Measurements from ENCODE around the gene CTTN. TPM values are rescaled to one million over a fixed set of nuclear protein-coding genes. Genes with fewer than 3 reads are reported as not detected.
"Not testable (repeated sequence)": the region's sequence is repeated elsewhere in the genome, so short reads cannot be mapped to it uniquely, and the experiment has no call there.

The CTTN gene
- total RNA-seq, 4 donors from 2014 or later = 229 to 418 (median 295) TPM

- Histone ChIP-seq H3K4me1 (no peaks in the 10 kb centered on the region), H3K36me3 (no peaks in the 10 kb centered on the region), H3K4me3 (replicated peaks in 1 of 3) (no peak overlapping the region), H3K9me3 (no peaks in the 10 kb centered on the region), H3K27ac (no peak overlapping the region), H3K27me3 (no peaks in the 10 kb centered on the region)
- no peak for DNase-seq
- no peak for TF ChIP-seq POLR2A (IDR thresholded peaks at IDR 0.05)
- no peak for TF ChIP-seq CTCF (IDR thresholded peaks at IDR 0.05)
- 83 to 88% methylated on average over 7 of the region's 7 CpGs for WGBS, 2 donors
- intact Hi-C loops (cut with DNase I) = no loop called here
These were observed 47.3 kb downstream of the CTTN start for GRCh38 chr11:70445605-70446004.

- TF ChIP-seq POLR2A (IDR thresholded peaks at IDR 0.05) (no peak), CTCF (IDR thresholded peaks at IDR 0.05) (peak in 1 of 6 experiments; percentile 15)
- Histone ChIP-seq H3K27ac (no peak overlapping the region), H3K4me3 (replicated peaks in 1 of 3) (no peak overlapping the region), H3K9me3 (no peaks in the 10 kb centered on the region), H3K27me3 (no peaks in the 10 kb centered on the region), H3K4me1 (no peaks in the 10 kb centered on the region), H3K36me3 (no peaks in the 10 kb centered on the region)
- no peak for DNase-seq
- WGBS, 2 donors = 43 to 63% methylated on average over 2 of the region's 2 CpGs
- intact Hi-C loops (cut with DNase I) = no loop called here
These were observed 50.7 kb downstream of the CTTN start for GRCh38 chr11:70448983-70449567.

- no peak for DNase-seq
- intact Hi-C loops (cut with DNase I) = no loop called here
- no peak overlapping the region for H3K27ac ChIP-seq
- H3K4me1 ChIP-seq = no peaks in the 10 kb centered on the region
- WGBS, 2 donors = 56 to 58% methylated on average over 9 of the region's 9 CpGs
- TF ChIP-seq CTCF (IDR thresholded peaks at IDR 0.05) (no peak), POLR2A (IDR thresholded peaks at IDR 0.05) (no peak)
- H3K9me3 ChIP-seq = no peaks in the 10 kb centered on the region
- no peaks in the 10 kb centered on the region for H3K27me3 ChIP-seq
- H3K36me3 ChIP-seq = no peaks in the 10 kb centered on the region
- no peak overlapping the region for H3K4me3 ChIP-seq (replicated peaks in 1 of 3)
These were observed 56.0 kb downstream of the CTTN start for GRCh38 chr11:70454197-70454767.

- intact Hi-C loops (cut with DNase I) = not testable (repeated sequence)
These were observed 56.5 kb downstream of the CTTN start for GRCh38 chr11:70454811-70455210.

GRCh38 chr11:70455354-70455753 is 57.0 kb downstream of the CTTN start:
- H3K4me3 ChIP-seq (replicated peaks in 1 of 3) = no peak overlapping the region
- intact Hi-C loops (cut with DNase I) = no loop called here

More at GRCh38 chr11:70454811-70455210, 56.5 kb downstream of the CTTN start:
- H3K27me3 ChIP-seq; H3K36me3 ChIP-seq; H3K9me3 ChIP-seq; H3K4me3 ChIP-seq (replicated peaks in 1 of 3); H3K27ac ChIP-seq; H3K4me1 ChIP-seq; DNase-seq: not testable (repeated sequence)
- WGBS, 2 donors = 92 to 94% methylated on average over 9 of the region's 9 CpGs

More at GRCh38 chr11:70455354-70455753, 57.0 kb downstream of the CTTN start:
- Histone ChIP-seq H3K36me3 (no peaks in the 10 kb centered on the region), H3K27me3 (no peaks in the 10 kb centered on the region), H3K9me3 (no peaks in the 10 kb centered on the region), H3K27ac (no peak overlapping the region), H3K4me1 (no peaks in the 10 kb centered on the region)
- WGBS, 2 donors = 74% methylated on average over 1 of the region's 1 CpG
- no peak for DNase-seq
- TF ChIP-seq CTCF (IDR thresholded peaks at IDR 0.05) (no peak), POLR2A (IDR thresholded peaks at IDR 0.05) (no peak)
